ENCODE data around the gene ZNF441. TPM values are rescaled to one million over a fixed set of nuclear protein-coding genes. Genes with fewer than 3 reads are reported as not detected.

The ZNF441 gene
- total RNA-seq (10 to 100 TPM in 1 of 4 donors, 1 to 10 TPM in 3; 8.4 to 10.5 (median 8.8) TPM), polyA plus RNA-seq (1 to 10 TPM in 2 of 3 donors, under 1 TPM in 1; 0.92 to 5.7 (median 2.4) TPM)

DNA sequence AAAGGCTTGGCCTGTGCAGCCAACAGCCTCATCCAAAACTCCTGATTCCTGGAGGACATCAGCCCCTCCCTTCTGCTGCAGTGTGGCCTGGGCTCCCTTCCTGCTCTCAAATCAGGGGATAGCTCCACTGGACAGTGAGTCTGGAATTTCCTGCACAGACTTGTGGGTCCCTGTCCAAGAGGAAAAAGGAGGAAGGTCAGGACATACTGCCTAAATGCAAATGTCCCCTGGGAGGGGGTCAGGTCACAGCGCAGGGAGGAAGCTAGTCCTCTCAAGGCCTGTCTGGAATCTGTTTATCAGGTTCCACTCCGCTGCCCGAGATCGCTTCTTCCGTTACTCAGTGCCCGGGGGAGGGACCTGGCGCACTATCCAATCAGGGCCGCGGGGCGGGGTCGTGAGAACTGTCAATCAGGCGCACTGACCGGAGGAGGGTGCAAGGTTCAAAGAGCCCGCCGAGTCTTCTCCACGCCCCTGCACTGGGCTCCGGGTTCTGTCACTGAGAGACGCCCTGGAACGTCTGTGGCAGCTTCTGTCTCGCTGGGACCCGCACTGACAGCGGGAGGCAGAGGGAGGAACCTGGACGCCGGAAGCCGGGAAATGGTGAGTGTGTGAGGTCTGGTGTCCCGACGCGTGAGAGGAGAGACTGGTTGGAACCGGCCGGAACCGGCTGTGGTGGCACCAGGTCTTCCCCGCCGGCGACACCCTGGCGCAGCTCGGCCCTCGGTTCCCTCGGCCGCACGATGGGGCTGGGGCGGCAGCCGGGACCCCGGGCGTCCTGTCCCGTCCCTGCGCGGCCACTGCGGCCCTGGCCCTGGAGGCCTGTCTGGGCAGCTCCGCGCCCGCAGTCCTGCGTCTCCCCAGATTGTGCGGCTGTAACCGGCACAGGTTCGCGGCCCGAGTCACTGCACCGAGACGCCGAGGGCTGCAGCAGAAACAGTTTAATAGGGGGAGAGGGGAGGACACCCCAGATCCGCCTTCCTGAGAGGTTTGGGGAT lies at the start of gene ZNF441:
TSS of gene ZNF441 (plus strand) at position 404 of the 995 bp plus-strand sequence. CDS start at position 598, 194 bp downstream.
- WGBS, 2 donors, result 0 to 1% methylated on average over 61 of the region's 61 CpGs
- Histone ChIP-seq H3K4me1 (peaks cover 0 to 19% (median 16%) of the 10 kb centered on the region in 4 donors), H3K27ac (peak within 1 kb of the TSS; percentile 87 to 95 (median 94)), H3K9me3 (no peaks in the 10 kb centered on the region), H3K27me3 (no peaks in the 10 kb centered on the region), H3K4me3 (peak within 1 kb of the TSS; percentile 73 to 87 (median 80)), H3K36me3 (no peaks in the 10 kb centered on the region)
- DNase-seq, result peak; percentile 98
- intact Hi-C loops (cut with DNase I), result loop anchor here (1.0 to 2.0 kb wide), 2 partner anchors 29 to 72 kb away; partner anchors contain the start of gene ZNF823
- TF ChIP-seq POLR2AphosphoS5 (IDR thresholded peaks at IDR 0.05) (peak; percentile 72 to 90 (median 86)), CTCF (IDR thresholded peaks at IDR 0.05) (no peak), EP300 (IDR thresholded peaks at IDR 0.05) (peak in 2 of 4 donors; percentile 6 to 74), POLR2A (IDR thresholded peaks at IDR 0.05) (peak; percentile 73 to 76)

- no peak overlapping the region for H3K4me3 ChIP-seq
- peaks cover 14 to 46% (median 18%) of the 10 kb centered on the region in 4 donors for H3K36me3 ChIP-seq
- peaks cover 0 to 36% (median 0%) of the 10 kb centered on the region in 4 donors for H3K9me3 ChIP-seq
- no peak for DNase-seq
- TF ChIP-seq EP300 (IDR thresholded peaks at IDR 0.05) (no peak), POLR2AphosphoS5 (IDR thresholded peaks at IDR 0.05) (no peak), CTCF (IDR thresholded peaks at IDR 0.05) (no peak), POLR2A (IDR thresholded peaks at IDR 0.05) (no peak)
- H3K27me3 ChIP-seq, result no peaks in the 10 kb centered on the region
- intact Hi-C loops (cut with DNase I), result no loop called here
- H3K4me1 ChIP-seq, result peaks cover 0 to 3% (median 0%) of the 10 kb centered on the region in 4 donors
- H3K27ac ChIP-seq, result peak overlapping the region in 2 of 4 donors; percentile 2 to 52
- whole genome bisulfite sequencing, 2 donors, result 96 to 99% methylated on average over 5 of the region's 5 CpGs
Measured at GRCh38 chr19:11721681-11722080, 45.1 kb upstream of the ZNF441 start.

- Histone ChIP-seq H3K9me3 (peaks cover 0 to 36% (median 0%) of the 10 kb centered on the region in 4 donors), H3K27me3 (no peaks in the 10 kb centered on the region), H3K36me3 (peaks cover 14 to 46% (median 18%) of the 10 kb centered on the region in 4 donors), H3K4me1 (peaks cover 0 to 3% (median 0%) of the 10 kb centered on the region in 4 donors), H3K4me3 (no peak overlapping the region), H3K27ac (peak overlapping the region in 1 of 4 donors; percentile 52)
- intact Hi-C loops (cut with DNase I), result no loop called here
- WGBS, 2 donors, result 97 to 99% methylated on average over 10 of the region's 10 CpGs
- no peak for TF ChIP-seq POLR2AphosphoS5 (IDR thresholded peaks at IDR 0.05)
- TF ChIP-seq CTCF (IDR thresholded peaks at IDR 0.05), result no peak
- TF ChIP-seq POLR2A (IDR thresholded peaks at IDR 0.05), result no peak
- no peak for TF ChIP-seq EP300 (IDR thresholded peaks at IDR 0.05)
- DNase-seq, result no peak
Measured at GRCh38 chr19:11722414-11722813, 44.4 kb upstream of the ZNF441 start.

GRCh38 chr19:11729586-11729985 lies 37.2 kb upstream of the ZNF441 start:
- Histone ChIP-seq H3K4me1 (no peaks in the 10 kb centered on the region), H3K27me3 (no peaks in the 10 kb centered on the region), H3K36me3 (peaks cover 0 to 12% (median 0%) of the 10 kb centered on the region in 4 donors), H3K9me3 (peaks cover 0 to 3% (median 0%) of the 10 kb centered on the region in 4 donors), H3K4me3 (no peak overlapping the region), H3K27ac (no peak overlapping the region)
- intact Hi-C loops (cut with DNase I), result no loop called here
- TF ChIP-seq POLR2A (IDR thresholded peaks at IDR 0.05) (no peak), CTCF (IDR thresholded peaks at IDR 0.05) (no peak), POLR2AphosphoS5 (IDR thresholded peaks at IDR 0.05) (no peak), EP300 (IDR thresholded peaks at IDR 0.05) (no peak)
- DNase-seq, result no peak
- WGBS, 2 donors, result 94 to 96% methylated on average over 4 of the region's 4 CpGs

Measured in sigmoid colon (tissue), 7 donors.